ENCODE results near the gene GALNT2. TPM values are rescaled to one million over a fixed set of nuclear protein-coding genes. Genes with fewer than 3 reads are reported as not detected.

The GALNT2 gene
- total and polyA plus RNA-seq, 2 of the 13 experiments (the other 11 are each of a cell fraction or from before 2014, with no cell fraction given), result 39.3 to 39.6 TPM

GRCh38 chr1:230125141-230125540, 58.1 kb downstream of the GALNT2 start:
- Histone ChIP-seq H3K9ac (ENCODE audit: insufficient read depth, low read depth, low read length) (no peak overlapping the region), H3K9me3 (ENCODE audit: low read length) (no peaks in the 10 kb centered on the region), H3K36me3 (replicated peaks in 1 of 2; ENCODE audit: control insufficient read depth in 1 of 2, insufficient read depth in 2 of 2, low read length in 2 of 2) (no peaks in the 10 kb centered on the region), H3K4me3 (replicated peaks in 1 of 3; ENCODE audit: insufficient read depth in 1 of 3, low read depth in 2 of 3, low read length in 3 of 3) (no peak overlapping the region), H4K20me1 (ENCODE audit: insufficient read depth, low read length) (no peaks in the 10 kb centered on the region), H3K4me1 (ENCODE audit: insufficient read depth, low read length) (peaks cover 48% of the 10 kb centered on the region), H3K79me2 (ENCODE audit: insufficient read depth, low read length) (peaks cover 43% of the 10 kb centered on the region), H2AFZ (ENCODE audit: low read length) (no peak overlapping the region), H3K27ac (ENCODE audit: extremely low read length, insufficient read depth, low read length) (no peak overlapping the region), H3K4me2 (ENCODE audit: low read depth, low read length) (no peak overlapping the region), H3K27me3 (ENCODE audit: control insufficient read depth in 1 of 2, insufficient read depth in 2 of 2, low read length in 2 of 2) (no peaks in the 10 kb centered on the region)
- over 99% methylated on average over 6 of the region's 6 CpGs for WGBS (ENCODE audit: low lambda C conversion rate)
- no peak for ATAC-seq
- no peak for TF ChIP-seq CENPX (CRISPR knock-in tag; IDR thresholded peaks at IDR 0.05)
- no peak for TF ChIP-seq SP5 (CRISPR knock-in tag; IDR thresholded peaks at IDR 0.05; ENCODE audit: borderline replicate concordance, low read depth)
- TF ChIP-seq ZBTB44 (CRISPR knock-in tag; IDR thresholded peaks at IDR 0.05), result no peak
- TF ChIP-seq ZNF317 (CRISPR knock-in tag; IDR thresholded peaks at IDR 0.05), result no peak
- POLR2A ChIA-PET, result no interaction called here
- CTCF ChIA-PET (ENCODE audit: low intra/inter-chr PET ratio, low total read pairs), result no interaction called here
- no peak for DNase-seq (ENCODE audit: low spot score)
- intact Hi-C loops (cut with micrococcal nuclease; ENCODE audit: unreplicated experiment), result no loop called here
- in situ Hi-C loops (cut with HindIII; ENCODE audit: extremely low pct_ligation_motif_present, low pct_unique_long_range_greater_than_20kb), result no loop called here
- no TSS peak for BruUV-seq (replicated peaks)
- FAIRE-seq, result no peak

DNA sequence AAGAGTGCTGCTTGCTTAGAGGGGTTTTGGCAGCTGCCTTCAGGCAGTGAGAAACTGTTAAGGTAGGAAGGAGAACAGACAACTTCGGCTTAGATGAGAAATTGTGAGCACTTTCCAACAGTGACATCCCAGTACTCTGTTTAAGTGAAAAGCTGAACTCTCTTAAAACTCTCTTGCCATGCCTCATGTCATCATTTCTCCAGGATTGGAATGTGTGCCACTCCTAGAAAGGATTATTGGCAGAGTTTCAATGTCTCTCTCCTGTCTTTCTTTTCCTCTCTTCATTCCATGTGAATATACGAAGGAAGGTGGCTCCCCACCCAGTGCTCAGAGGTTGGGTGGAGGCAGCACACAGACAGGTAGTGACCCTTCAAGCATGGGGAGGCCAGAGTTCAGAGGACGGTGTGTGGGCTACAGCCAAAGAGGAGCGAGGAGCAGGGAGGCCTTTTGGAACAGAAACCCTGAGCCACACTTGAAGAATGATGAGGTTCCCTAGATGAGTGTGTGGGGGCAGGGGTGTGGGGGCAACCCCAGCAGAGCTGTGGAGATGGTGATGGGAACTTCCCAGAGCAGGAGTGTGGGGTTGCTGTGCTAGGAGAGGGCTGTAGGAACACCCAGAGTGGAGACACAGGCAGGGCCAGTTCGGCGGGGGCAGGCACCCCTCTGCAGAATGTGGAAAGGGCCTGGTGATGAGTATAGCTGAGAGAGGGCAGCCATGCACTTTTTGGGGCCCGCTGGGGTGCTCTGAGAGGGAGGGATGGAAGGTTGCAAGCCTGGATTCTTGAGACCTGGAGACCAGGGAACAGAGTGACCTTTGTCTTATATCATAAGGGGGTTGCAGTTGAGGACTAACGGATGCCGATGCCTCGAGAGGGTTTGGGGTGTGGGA, 58.8 kb downstream of the GALNT2 start:
- no peak overlapping the region for H3K4me2 ChIP-seq (ENCODE audit: low read depth, low read length)
- TF ChIP-seq ZSCAN31 (CRISPR knock-in tag; IDR thresholded peaks at IDR 0.05; ENCODE audit: low read depth) (no peak), ZNF768 (CRISPR knock-in tag; IDR thresholded peaks at IDR 0.05) (no peak), ZNF292 (CRISPR knock-in tag; IDR thresholded peaks at IDR 0.05; ENCODE audit: borderline replicate concordance, low read depth) (no peak), ZNF446 (CRISPR knock-in tag; IDR thresholded peaks at IDR 0.05) (no peak), HDAC1 (CRISPR knock-in tag; IDR thresholded peaks at IDR 0.05) (no peak), ZNF180 (CRISPR knock-in tag; IDR thresholded peaks at IDR 0.05; ENCODE audit: borderline replicate concordance, low read depth) (no peak)
- TF ChIP-seq, protein P1, sequence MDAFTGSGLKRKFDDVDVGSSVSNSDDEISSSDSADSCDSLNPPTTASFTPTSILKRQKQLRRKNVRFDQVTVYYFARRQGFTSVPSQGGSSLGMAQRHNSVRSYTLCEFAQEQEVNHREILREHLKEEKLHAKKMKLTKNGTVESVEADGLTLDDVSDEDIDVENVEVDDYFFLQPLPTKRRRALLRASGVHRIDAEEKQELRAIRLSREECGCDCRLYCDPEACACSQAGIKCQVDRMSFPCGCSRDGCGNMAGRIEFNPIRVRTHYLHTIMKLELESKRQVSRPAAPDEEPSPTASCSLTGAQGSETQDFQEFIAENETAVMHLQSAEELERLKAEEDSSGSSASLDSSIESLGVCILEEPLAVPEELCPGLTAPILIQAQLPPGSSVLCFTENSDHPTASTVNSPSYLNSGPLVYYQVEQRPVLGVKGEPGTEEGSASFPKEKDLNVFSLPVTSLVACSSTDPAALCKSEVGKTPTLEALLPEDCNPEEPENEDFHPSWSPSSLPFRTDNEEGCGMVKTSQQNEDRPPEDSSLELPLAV (CRISPR knock-in tag; conservative IDR thresholded peaks at IDR 0.05; ENCODE audit: low read depth), result no peak
- TF ChIP-seq, protein P2, sequence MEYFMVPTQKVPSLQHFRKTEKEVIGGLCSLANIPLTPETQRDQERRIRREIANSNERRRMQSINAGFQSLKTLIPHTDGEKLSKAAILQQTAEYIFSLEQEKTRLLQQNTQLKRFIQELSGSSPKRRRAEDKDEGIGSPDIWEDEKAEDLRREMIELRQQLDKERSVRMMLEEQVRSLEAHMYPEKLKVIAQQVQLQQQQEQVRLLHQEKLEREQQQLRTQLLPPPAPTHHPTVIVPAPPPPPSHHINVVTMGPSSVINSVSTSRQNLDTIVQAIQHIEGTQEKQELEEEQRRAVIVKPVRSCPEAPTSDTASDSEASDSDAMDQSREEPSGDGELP (IDR thresholded peaks at IDR 0.05; ENCODE audit: borderline replicate concordance, low read depth), result no peak

More for the DNA sequence above, 58.8 kb downstream of the GALNT2 start:
- Histone ChIP-seq H3K27me3 (ENCODE audit: control insufficient read depth in 1 of 2, insufficient read depth in 2 of 2, low read length in 2 of 2) (no peaks in the 10 kb centered on the region), H3K9me3 (ENCODE audit: low read length) (no peaks in the 10 kb centered on the region), H3K4me3 (replicated peaks in 1 of 3; ENCODE audit: insufficient read depth in 1 of 3, low read depth in 2 of 3, low read length in 3 of 3) (no peak overlapping the region), H3K9ac (ENCODE audit: insufficient read depth, low read depth, low read length) (no peak overlapping the region), H3K4me1 (ENCODE audit: insufficient read depth, low read length) (peaks cover 40% of the 10 kb centered on the region), H3K36me3 (replicated peaks in 1 of 2; ENCODE audit: control insufficient read depth in 1 of 2, insufficient read depth in 2 of 2, low read length in 2 of 2) (no peaks in the 10 kb centered on the region), H3K27ac (ENCODE audit: extremely low read length, insufficient read depth, low read length) (no peak overlapping the region), H2AFZ (ENCODE audit: low read length) (no peak overlapping the region), H4K20me1 (ENCODE audit: insufficient read depth, low read length) (no peaks in the 10 kb centered on the region), H3K79me2 (ENCODE audit: insufficient read depth, low read length) (peaks cover 42% of the 10 kb centered on the region)
- no peak for DNase-seq (ENCODE audit: low spot score)
- no TSS peak for BruUV-seq (replicated peaks)
- ChIA-PET POLR2A (no interaction called here), CTCF (ENCODE audit: low intra/inter-chr PET ratio, low total read pairs) (no interaction called here)
- ATAC-seq, result no peak
- FAIRE-seq, result no peak
- 93% methylated on average over 10 of the region's 10 CpGs for WGBS (ENCODE audit: low lambda C conversion rate)
- in situ Hi-C loops (cut with HindIII; ENCODE audit: extremely low pct_ligation_motif_present, low pct_unique_long_range_greater_than_20kb), result no loop called here
- intact Hi-C loops (cut with micrococcal nuclease; ENCODE audit: unreplicated experiment), result no loop called here

All from HepG2 (cell line).